Measurements from ENCODE around the gene RETREG2.

RETREG2 gene

GRCh38 chr2:219169930-219170654 lies 8.0 kb upstream of the RETREG2 start, which contains the start of gene SLC23A3:
Gene SLC23A3 (minus strand): TSS chr2:219170029. CDS start chr2:219169984, 45 bp downstream.
- no peak for DNase-seq (ENCODE audit: low spot score)

GRCh38 chr2:219171231-219171651 lies 6.8 kb upstream of the RETREG2 start:
- peak; percentile 62 for DNase-seq (ENCODE audit: low spot score)

DNA sequence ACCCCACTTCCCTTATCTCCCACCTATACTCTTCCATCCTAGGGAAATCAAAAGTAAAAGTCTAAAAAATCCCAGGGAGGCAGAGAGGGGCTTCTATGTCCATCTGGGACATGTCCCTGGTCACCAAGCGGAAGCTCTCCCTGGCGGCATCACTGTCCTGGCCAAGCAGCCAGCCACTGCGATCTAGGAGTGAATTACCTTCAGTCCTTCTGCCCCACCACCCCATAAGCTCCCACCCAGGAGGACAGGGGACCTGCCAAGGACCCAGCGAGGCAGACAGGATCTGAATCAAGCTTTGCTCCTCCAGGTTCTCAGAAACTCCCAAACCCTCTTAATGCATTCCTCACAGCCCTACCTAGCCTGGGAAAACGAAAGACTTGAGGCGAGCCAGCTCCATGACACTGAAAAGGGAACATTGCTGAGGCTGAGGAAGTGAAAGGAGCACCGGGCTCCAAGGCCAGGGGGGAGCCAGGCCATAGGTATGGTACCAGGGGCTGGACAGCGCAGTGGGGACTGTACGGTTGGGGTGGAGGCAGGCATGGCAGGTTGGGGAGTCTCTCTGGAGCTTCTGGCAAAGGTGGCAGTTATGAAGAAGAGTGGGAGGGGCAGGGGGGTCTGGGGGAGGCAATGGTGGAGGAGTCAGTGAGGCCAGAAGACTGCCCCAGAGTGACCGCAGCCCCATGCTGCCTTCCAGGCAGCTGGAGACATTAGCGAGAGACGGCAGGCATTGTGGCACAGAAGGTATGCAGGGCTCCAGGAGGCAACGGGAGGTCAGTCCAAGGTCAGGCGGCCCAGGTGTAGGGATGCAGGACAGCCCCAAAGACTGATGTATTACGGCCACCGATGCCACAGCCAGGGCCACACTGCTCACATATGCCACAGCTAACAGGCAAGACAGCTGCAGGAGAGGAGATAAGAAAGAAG lies 5.6 kb upstream of the RETREG2 start:
- DNase-seq (ENCODE audit: low spot score): no peak

DNA sequence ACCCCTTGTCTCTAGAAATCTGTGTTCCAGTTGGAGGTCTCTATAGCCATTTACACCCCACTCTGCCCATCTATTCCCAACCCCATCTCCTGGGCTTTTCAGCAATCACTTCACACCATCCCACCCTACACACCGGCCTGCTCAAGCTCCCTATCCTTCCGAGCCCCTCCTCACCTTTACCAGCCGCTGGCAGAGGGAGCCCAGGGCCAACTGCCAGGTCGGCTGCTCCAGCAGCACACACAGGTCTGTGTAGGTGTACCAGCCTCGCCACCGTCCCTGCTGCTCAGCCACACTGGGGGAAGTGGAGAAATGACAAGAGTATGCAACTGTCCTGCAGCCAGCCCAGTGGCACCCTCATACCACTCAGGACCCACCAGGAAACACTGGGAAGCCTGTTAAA lies 4.9 kb upstream of the RETREG2 start:
- DNase-seq (ENCODE audit: low spot score): no peak

DNA sequence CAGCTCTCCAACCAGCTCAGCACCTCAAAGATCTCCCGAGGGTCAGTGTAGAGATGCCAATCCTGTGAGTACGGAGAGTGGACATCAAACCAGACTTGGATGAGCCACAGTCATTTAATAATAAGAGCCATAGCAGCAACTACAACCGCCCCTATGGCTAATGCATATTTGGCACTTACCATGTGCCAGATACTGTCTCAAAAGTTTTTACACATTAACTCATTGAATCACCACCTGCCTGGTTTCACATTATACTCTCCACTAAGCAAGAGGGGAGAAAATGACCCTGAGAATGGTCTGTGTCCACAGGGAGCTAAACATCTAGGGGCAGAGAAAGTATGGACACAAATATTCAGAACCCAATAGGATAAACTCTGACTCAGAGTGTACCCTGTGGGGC lies 3.9 kb upstream of the RETREG2 start:
- DNase-seq (ENCODE audit: low spot score): no peak

DNA sequence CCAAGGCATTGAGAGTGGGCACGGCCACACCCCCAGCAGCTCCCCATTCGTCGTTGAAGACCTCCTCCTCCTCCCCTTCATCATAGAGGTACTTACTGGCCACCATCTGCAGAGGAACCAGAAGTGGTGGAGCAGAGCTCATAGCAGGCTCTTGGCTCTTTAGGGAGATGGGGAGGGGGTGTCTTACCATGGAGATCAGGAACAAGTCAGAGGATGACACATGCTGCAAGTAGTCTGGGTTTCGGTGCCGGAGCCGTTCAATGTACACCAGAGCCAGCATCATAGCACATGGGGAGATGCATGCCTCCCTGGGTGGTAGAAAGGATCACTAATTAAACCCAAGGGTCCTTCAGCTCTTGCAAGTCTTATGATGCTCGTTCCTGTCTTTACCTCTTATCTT lies 3.3 kb upstream of the RETREG2 start:
- DNase-seq (ENCODE audit: low spot score): no peak

DNA sequence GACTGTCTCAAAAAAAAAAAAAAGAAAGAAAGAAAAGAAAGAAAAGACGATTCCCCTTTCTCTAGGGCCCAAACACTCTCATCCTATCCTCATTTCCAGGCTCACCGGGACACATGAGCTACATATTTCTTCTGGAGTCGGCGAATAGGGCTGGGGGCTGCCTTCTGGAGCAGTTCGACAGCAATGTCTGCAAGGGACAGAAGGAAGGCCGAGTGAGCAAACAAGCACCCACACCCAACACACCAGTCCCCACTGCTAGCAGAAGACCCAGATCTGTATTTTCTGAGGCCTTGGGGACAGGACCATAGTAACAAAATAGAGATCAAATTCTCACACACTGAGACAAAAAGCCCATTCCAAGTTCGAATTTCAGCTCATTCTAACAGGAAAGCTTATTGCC lies 2.6 kb upstream of the RETREG2 start:
- no peak for DNase-seq (ENCODE audit: low spot score)

GRCh38 chr2:219175928-219176817 lies 1.9 kb upstream of the RETREG2 start:
- DNase-seq (ENCODE audit: low spot score): peak; percentile 59

- peak; percentile 89 for DNase-seq (ENCODE audit: low spot score)
Observed at GRCh38 chr2:219176818-219177551, 1.1 kb upstream of the RETREG2 start, which contains the start of gene CNPPD1. Gene CNPPD1 (minus strand): TSS chr2:219176925. CDS start chr2:219176828, 97 bp downstream.

- DNase-seq (ENCODE audit: low spot score): peak; percentile 65
Observed at GRCh38 chr2:219178377-219179175, 501 bp downstream of the RETREG2 start.

GRCh38 chr2:219179601-219180465 lies 1.8 kb downstream of the RETREG2 start:
- no peak for DNase-seq (ENCODE audit: low spot score)

- no peak for DNase-seq (ENCODE audit: low spot score)
Observed at GRCh38 chr2:219180961-219181360, 2.9 kb downstream of the RETREG2 start.

DNA sequence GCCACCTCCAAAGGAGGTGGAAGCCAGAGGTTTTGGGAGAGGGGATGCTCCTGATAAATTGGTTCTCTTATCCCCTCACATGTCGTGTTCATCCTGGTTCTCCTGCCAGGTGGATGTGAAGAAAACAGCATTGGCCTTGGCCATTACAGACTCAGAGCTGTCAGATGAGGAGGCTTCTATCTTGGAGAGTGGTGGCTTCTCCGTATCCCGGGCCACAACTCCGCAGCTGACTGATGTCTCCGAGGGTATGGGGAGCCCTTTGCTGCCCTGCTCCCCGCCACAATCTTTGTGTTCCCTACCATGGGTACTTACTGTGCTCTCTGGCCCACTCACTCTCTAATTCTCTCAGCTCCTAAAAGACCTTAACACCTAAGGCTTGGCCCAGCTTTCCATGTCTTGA lies 3.5 kb downstream of the RETREG2 start:
- no peak for DNase-seq (ENCODE audit: low spot score)

DNA sequence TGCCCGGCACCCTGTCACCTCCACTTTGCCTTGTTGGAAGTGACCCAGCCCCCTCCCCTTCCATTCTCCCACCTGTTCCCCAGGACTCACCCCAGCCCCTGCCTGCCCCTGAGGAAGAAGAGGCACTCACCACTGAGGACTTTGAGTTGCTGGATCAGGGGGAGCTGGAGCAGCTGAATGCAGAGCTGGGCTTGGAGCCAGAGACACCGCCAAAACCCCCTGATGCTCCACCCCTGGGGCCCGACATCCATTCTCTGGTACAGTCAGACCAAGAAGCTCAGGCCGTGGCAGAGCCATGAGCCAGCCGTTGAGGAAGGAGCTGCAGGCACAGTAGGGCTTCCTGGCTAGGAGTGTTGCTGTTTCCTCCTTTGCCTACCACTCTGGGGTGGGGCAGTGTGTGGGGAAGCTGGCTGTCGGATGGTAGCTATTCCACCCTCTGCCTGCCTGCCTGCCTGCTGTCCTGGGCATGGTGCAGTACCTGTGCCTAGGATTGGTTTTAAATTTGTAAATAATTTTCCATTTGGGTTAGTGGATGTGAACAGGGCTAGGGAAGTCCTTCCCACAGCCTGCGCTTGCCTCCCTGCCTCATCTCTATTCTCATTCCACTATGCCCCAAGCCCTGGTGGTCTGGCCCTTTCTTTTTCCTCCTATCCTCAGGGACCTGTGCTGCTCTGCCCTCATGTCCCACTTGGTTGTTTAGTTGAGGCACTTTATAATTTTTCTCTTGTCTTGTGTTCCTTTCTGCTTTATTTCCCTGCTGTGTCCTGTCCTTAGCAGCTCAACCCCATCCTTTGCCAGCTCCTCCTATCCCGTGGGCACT lies 4.5 kb downstream of the RETREG2 start:
- DNase-seq (ENCODE audit: low spot score): no peak

GRCh38 chr2:219183151-219183772 lies 5.2 kb downstream of the RETREG2 start:
- DNase-seq (ENCODE audit: low spot score): no peak

GRCh38 chr2:219184121-219184520 lies 6.0 kb downstream of the RETREG2 start:
- no peak for DNase-seq (ENCODE audit: low spot score)

DNA sequence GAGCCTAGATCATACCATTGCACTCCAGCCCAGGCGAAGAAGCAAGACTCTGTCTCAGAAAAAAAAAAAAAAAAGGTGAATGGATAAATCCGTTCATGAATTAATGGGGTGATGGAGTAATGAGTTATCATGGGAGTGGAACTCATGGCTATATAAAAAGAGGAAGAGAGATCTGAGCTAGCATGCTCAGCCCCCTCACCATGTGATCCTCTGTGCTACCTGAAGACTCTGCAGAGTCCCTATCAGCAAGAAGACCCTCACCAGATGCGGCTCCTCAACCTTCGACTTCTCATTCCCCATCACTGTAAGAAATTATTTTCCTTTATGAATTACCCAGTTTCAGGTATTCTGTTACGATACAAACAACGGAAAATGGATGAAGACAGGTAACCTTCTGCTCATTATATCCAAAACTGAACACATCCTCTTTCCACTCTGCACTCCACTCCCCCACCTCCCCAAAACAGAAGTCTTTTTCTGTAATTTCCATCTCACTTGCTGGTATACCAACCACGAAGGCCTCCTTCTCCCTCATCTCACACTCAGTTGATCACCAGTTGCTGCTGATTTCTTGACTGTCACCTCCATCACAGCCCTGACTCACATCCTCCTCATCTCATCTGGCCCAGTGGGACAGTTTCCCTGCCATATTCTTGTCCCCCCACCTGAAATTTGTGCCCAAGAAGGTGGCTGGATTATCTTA lies 8.8 kb downstream of the RETREG2 start:
- no peak for DNase-seq (ENCODE audit: low spot score)

Measured in D341Med (cell line).